GM12878 (cell line): ENCODE results near the gene CARD11. TPM values are rescaled to one million over a fixed set of nuclear protein-coding genes. Genes with fewer than 3 reads are reported as not detected.

Experiments used
- ATAC-seq: fragments of 200-7000 bp; cut with Tn5 transposase; 3 replicates; pipeline ENCODE4 v1.9.1; 2020; ENCODE audit warnings: mild to moderate bottlenecking, moderate library complexity
- BruUV-seq: library from RNA; stranded (reverse); fragments of 400-500 nt; replicated peaks from 2 replicates; lab custom pipeline; 2021; lab: Mats Ljungman, UMichigan
- CTCF ChIA-PET: fragments of 300-600 bp; sonication (Branson Sonifier 250); formaldehyde crosslinking; extraction: SDS; loops from one replicate; lab custom pipeline; 2021; ENCODE audit warnings: inconsistent platforms; lab: Yijun Ruan, JAX
- POLR2A ChIA-PET: fragments of 350-600 bp; formaldehyde crosslinking; extraction: SDS; loops from one replicate; lab custom pipeline; 2021; ENCODE audit warnings: inconsistent platforms; lab: Charles Lee
- RAD21 ChIA-PET: fragments of 300-600 bp; sonication (Branson Sonifier 250); formaldehyde crosslinking; loops from one replicate; lab custom pipeline; 2023; ENCODE audit warnings: antibody characterized with exemption; ENCODE audit not compliant: unreplicated experiment; lab: Charles Lee
- SMC1A ChIA-PET: fragments of 300-600 bp; sonication (Branson Sonifier 250); formaldehyde crosslinking; loops from one replicate; lab custom pipeline; 2023; ENCODE audit not compliant: unreplicated experiment, uncharacterized antibody; lab: Charles Lee
- DNase-seq: peaks from one replicate; pipeline ENCODE4 v3.0.0-alpha.2; 2011; ENCODE audit warnings: low read depth, low spot score
- FAIRE-seq: peaks from 3 replicates; lab custom pipeline; 2011; peaks lifted over from hg19 to GRCh38; lab: Jason Lieb, UNC
- H2AFZ ChIP-seq: 2 replicates; pipeline ENCODE4 v1.6.0; 2011; ENCODE audit warnings: low read depth, low read length, control low read depth; ENCODE audit not compliant: control insufficient read depth
- H3K27ac ChIP-seq: 2 replicates; pipeline ENCODE4 v1.5.1; 2011; ENCODE audit warnings: control low read depth; ENCODE audit not compliant: control insufficient read depth, insufficient read depth
- H3K27me3 ChIP-seq, 2 experiments: replicated peaks in 1 of 2; 2 replicates each; pipeline versions ENCODE4 v1.6.0 to v1.6.1; 2011; ENCODE audit warnings: low read length in 1 of 2; ENCODE audit not compliant: control insufficient read depth in 2 of 2, insufficient read depth in 2 of 2
- H3K36me3 ChIP-seq, 2 experiments: 2 replicates each; pipeline ENCODE4 v1.5.1; 2011; ENCODE audit warnings: low read length in 1 of 2; ENCODE audit not compliant: control insufficient read depth in 2 of 2, insufficient read depth in 2 of 2
- H3K4me1 ChIP-seq: 2 replicates; pipeline ENCODE4 v1.6.1; 2011; ENCODE audit warnings: mild to moderate bottlenecking, low read length, moderate library complexity, mixed read lengths; ENCODE audit not compliant: control insufficient read depth, insufficient read depth
- H3K4me2 ChIP-seq: 2 replicates; pipeline ENCODE4 v1.6.0; 2011; ENCODE audit warnings: control low read depth; ENCODE audit not compliant: control insufficient read depth, insufficient read depth
- H3K4me3 ChIP-seq: fragments of 200-600 bp; sonication (generic); 2 replicates; pipeline ENCODE4 v1.5.1; 2016
- H3K79me2 ChIP-seq: 2 replicates; pipeline ENCODE4 v1.6.0; 2011; ENCODE audit warnings: low read length; ENCODE audit not compliant: control insufficient read depth, insufficient read depth
- H3K9ac ChIP-seq: 2 replicates; pipeline ENCODE4 v1.8.0; 2011; ENCODE audit warnings: low read length, control low read depth, mixed read lengths; ENCODE audit not compliant: control insufficient read depth, insufficient read depth
- H3K9me3 ChIP-seq: replicated peaks from 3 replicates; pipeline ENCODE4 v1.5.1; 2011; ENCODE audit warnings: mild to moderate bottlenecking, low read length; ENCODE audit not compliant: control insufficient read depth, insufficient read depth
- H4K20me1 ChIP-seq: 2 replicates; pipeline ENCODE4 v1.6.0; 2011; ENCODE audit not compliant: control insufficient read depth, insufficient read depth
- EP300 ChIP-seq, 2 experiments: fragments of 150-350 bp in 1 of 2; IDR thresholded peaks; 2 replicates each; pipeline ENCODE4 v1.6.1; 2011 to 2012; ENCODE audit warnings: low read depth in 2 of 2, low read length in 2 of 2, borderline replicate concordance in 1 of 2, improper control_type of control experiment in 1 of 2, inconsistent platforms in 1 of 2; ENCODE audit not compliant: control insufficient read depth in 1 of 2
- ETV6 ChIP-seq, 2 experiments: fragments of 450-650 bp in 1 of 2; IDR thresholded peaks in 1 of 2; conservative IDR thresholded peaks in 1 of 2; 2 replicates each; pipeline ENCODE4 v1.6.1; 2014; ENCODE audit warnings: antibody characterized with exemption in 1 of 2, borderline replicate concordance in 1 of 2, low read depth in 1 of 2, mild to moderate bottlenecking in 1 of 2, moderate library complexity in 1 of 2
- IRF3 ChIP-seq: fragments of 450-650 bp; IDR thresholded peaks from 2 replicates; pipeline ENCODE4 v1.6.1; 2014; ENCODE audit warnings: mild to moderate bottlenecking
- MTA2 ChIP-seq: fragments of 450-650 bp; IDR thresholded peaks from 2 replicates; pipeline ENCODE4 v1.6.1; 2016; ENCODE audit warnings: low read depth, mild to moderate bottlenecking, moderate library complexity
- MXI1 ChIP-seq: fragments of 150-350 bp; IDR thresholded peaks from 2 replicates; pipeline ENCODE4 v1.6.1; 2011; ENCODE audit warnings: low read depth, mild to moderate bottlenecking, inconsistent platforms, low read length, improper control_type of control experiment
- RB1 ChIP-seq: fragments of 450-650 bp; formaldehyde crosslinking; IDR thresholded peaks from 2 replicates; pipeline ENCODE4 v1.6.1; 2017; ENCODE audit warnings: mild to moderate bottlenecking, borderline replicate concordance
- SIX5 ChIP-seq: IDR thresholded peaks from 2 replicates; pipeline ENCODE4 v1.6.1; 2011; ENCODE audit warnings: mild to moderate bottlenecking, low read depth, low read length, moderate library complexity; ENCODE audit not compliant: severe bottlenecking
- SPI1 ChIP-seq: IDR thresholded peaks from 2 replicates; pipeline ENCODE4 v1.6.1; 2011; ENCODE audit warnings: low read depth, mild to moderate bottlenecking, low read length, moderate library complexity, borderline replicate concordance; ENCODE audit not compliant: insufficient read depth
- WRNIP1 ChIP-seq: IDR thresholded peaks from 2 replicates; pipeline ENCODE4 v1.6.1; 2011; ENCODE audit warnings: low read depth, low read length, improper control_type of control experiment, borderline replicate concordance
- WGBS: methylation state at CpG from one replicate; pipeline ENCODE4 v1.1.6; 2016; ENCODE audit warnings: low lambda C conversion rate; ENCODE audit not compliant: insufficient replicate concordance, insufficient coverage; ENCODE audit errors: missing lambda C conversion rate; 5-methylcytosine and 5-hydroxymethylcytosine counted together
- in situ Hi-C: fragments of 300-500 bp; cut with MboI; formaldehyde crosslinking; loops from 9 replicates; pipeline ENCODE4 v1.14.3; 2018; ENCODE audit warnings: mixed read lengths
- intact Hi-C: fragments of 100-400 bp; cut with micrococcal nuclease; formaldehyde crosslinking; loops from one replicate; pipeline ENCODE4 v1.14.2; 2022; ENCODE audit not compliant: unreplicated experiment
- polyA plus RNA-seq, 11 experiments: library from polyadenylated mRNA; depleted of rRNA in 4 of 11; unstranded in 6 of 11; stranded (reverse) in 5 of 11; fragments of >200 nt; fragmentation: Nextera tagmentation in 4 of 11; fragmentation: Illumina TruSeq in 1 of 11; extraction: Ambion mirVana in 4 of 11; extraction: Trizol in 1 of 11; gene quantifications; 1 replicate in 1 of 11; 2 replicates in 10 of 11; pipeline versions ENCODE4 v1.2.1 to v1.2.3, GENCODE V29; 2011 to 2016; ENCODE audit warnings: inconsistent platforms in 2 of 11, missing spikeins in 2 of 11, low read depth in 1 of 11
- total RNA-seq, 4 experiments: library from RNA; depleted of rRNA in 3 of 4; stranded (reverse); fragments of >200 nt in 3 of 4; fragmentation: Illumina TruSeq in 1 of 4; extraction: Trizol in 1 of 4; gene quantifications; 2 replicates each; pipeline versions ENCODE4 v1.2.1 to v1.2.3, GENCODE V29; 2013 to 2021
- TF ChIP-seq, protein P1 (sequence below): IDR thresholded peaks from 2 replicates; pipeline ENCODE4 v1.6.1; 2011; ENCODE audit warnings: borderline replicate concordance, low read depth, mild to moderate bottlenecking, moderate library complexity, low read length; ENCODE audit not compliant: insufficient read depth, poor library complexity, severe bottlenecking
- TF ChIP-seq, protein P2 (sequence below): fragments of 450-650 bp; IDR thresholded peaks from 2 replicates; pipeline ENCODE4 v1.6.1; 2017; ENCODE audit warnings: antibody characterized with exemption, mild to moderate bottlenecking, moderate library complexity
- TF ChIP-seq, protein P3 (sequence below): fragments of 450-650 bp; formaldehyde crosslinking; IDR thresholded peaks from 2 replicates; pipeline ENCODE4 v1.4.0; 2020; ENCODE audit warnings: mild to moderate bottlenecking, moderate library complexity

Gene CARD11
- total and polyA plus RNA-seq, 10 of the 15 experiments (the other 5 are each of a cell fraction or from before 2014, with no cell fraction given): 0.27 to 72.0 (median 28.4) TPM

- H3K9me3 ChIP-seq: peaks cover 13% of the 10 kb centered on the region; the same call in 2 of the 3 replicates
- intact Hi-C loops (no loop called here), in situ Hi-C loops (no loop called here)
- no peaks in the 10 kb centered on the region for H4K20me1 ChIP-seq
- no peak overlapping the region for H3K4me3 ChIP-seq
- no TSS peak for BruUV-seq
- FAIRE-seq: no peak
- ATAC-seq: no peak
- ChIA-PET RAD21 (no interaction called here), SMC1A (interaction anchor here (1.4 kb wide), 1 partner anchor 18 kb away, joined by 3 read pairs; no protein-coding TSS in a partner anchor), CTCF (no interaction called here), POLR2A (no interaction called here)
- H2AFZ ChIP-seq: no peak overlapping the region
- no peaks in the 10 kb centered on the region for H3K79me2 ChIP-seq
- H3K9ac ChIP-seq: no peak overlapping the region
- no peak overlapping the region for H3K27ac ChIP-seq
- DNase-seq: no peak
- H3K4me1 ChIP-seq: no peaks in the 10 kb centered on the region; the same call in 1 of the 2 replicates
- no peaks in the 10 kb centered on the region for H3K27me3 ChIP-seq
- no peak overlapping the region for H3K4me2 ChIP-seq
- WGBS: 70% methylated on average over 6 of the region's 6 CpGs
- peaks cover 2% of the 10 kb centered on the region in 2 experiments; a peak in 3 of 4 replicates for H3K36me3 ChIP-seq
- TF ChIP-seq IRF3: no peak
- no peak for TF ChIP-seq ETV6 (conservative IDR thresholded peaks at IDR 0.05 in 1 of 2, IDR thresholded peaks at IDR 0.05 in 1 of 2; ENCODE audit: borderline replicate concordance in 1 of 2, low read depth in 1 of 2)
- TF ChIP-seq, protein P1, sequence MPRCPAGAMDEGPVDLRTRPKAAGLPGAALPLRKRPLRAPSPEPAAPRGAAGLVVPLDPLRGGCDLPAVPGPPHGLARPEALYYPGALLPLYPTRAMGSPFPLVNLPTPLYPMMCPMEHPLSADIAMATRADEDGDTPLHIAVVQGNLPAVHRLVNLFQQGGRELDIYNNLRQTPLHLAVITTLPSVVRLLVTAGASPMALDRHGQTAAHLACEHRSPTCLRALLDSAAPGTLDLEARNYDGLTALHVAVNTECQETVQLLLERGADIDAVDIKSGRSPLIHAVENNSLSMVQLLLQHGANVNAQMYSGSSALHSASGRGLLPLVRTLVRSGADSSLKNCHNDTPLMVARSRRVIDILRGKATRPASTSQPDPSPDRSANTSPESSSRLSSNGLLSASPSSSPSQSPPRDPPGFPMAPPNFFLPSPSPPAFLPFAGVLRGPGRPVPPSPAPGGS: no peak
- no peak for TF ChIP-seq WRNIP1
- TF ChIP-seq MXI1: no peak
- TF ChIP-seq RB1: no peak
- no peak for TF ChIP-seq EP300 (IDR thresholded peaks at IDR 0.05; ENCODE audit: borderline replicate concordance in 1 of 2, control insufficient read depth in 1 of 2, low read depth in 2 of 2, low read length in 2 of 2)
- TF ChIP-seq SIX5: no peak
- TF ChIP-seq, protein P2, sequence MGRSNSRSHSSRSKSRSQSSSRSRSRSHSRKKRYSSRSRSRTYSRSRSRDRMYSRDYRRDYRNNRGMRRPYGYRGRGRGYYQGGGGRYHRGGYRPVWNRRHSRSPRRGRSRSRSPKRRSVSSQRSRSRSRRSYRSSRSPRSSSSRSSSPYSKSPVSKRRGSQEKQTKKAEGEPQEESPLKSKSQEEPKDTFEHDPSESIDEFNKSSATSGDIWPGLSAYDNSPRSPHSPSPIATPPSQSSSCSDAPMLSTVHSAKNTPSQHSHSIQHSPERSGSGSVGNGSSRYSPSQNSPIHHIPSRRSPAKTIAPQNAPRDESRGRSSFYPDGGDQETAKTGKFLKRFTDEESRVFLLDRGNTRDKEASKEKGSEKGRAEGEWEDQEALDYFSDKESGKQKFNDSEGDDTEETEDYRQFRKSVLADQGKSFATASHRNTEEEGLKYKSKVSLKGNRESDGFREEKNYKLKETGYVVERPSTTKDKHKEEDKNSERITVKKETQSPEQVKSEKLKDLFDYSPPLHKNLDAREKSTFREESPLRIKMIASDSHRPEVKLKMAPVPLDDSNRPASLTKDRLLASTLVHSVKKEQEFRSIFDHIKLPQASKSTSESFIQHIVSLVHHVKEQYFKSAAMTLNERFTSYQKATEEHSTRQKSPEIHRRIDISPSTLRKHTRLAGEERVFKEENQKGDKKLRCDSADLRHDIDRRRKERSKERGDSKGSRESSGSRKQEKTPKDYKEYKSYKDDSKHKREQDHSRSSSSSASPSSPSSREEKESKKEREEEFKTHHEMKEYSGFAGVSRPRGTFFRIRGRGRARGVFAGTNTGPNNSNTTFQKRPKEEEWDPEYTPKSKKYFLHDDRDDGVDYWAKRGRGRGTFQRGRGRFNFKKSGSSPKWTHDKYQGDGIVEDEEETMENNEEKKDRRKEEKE: no peak
- no peak for TF ChIP-seq MTA2
- TF ChIP-seq, protein P3, sequence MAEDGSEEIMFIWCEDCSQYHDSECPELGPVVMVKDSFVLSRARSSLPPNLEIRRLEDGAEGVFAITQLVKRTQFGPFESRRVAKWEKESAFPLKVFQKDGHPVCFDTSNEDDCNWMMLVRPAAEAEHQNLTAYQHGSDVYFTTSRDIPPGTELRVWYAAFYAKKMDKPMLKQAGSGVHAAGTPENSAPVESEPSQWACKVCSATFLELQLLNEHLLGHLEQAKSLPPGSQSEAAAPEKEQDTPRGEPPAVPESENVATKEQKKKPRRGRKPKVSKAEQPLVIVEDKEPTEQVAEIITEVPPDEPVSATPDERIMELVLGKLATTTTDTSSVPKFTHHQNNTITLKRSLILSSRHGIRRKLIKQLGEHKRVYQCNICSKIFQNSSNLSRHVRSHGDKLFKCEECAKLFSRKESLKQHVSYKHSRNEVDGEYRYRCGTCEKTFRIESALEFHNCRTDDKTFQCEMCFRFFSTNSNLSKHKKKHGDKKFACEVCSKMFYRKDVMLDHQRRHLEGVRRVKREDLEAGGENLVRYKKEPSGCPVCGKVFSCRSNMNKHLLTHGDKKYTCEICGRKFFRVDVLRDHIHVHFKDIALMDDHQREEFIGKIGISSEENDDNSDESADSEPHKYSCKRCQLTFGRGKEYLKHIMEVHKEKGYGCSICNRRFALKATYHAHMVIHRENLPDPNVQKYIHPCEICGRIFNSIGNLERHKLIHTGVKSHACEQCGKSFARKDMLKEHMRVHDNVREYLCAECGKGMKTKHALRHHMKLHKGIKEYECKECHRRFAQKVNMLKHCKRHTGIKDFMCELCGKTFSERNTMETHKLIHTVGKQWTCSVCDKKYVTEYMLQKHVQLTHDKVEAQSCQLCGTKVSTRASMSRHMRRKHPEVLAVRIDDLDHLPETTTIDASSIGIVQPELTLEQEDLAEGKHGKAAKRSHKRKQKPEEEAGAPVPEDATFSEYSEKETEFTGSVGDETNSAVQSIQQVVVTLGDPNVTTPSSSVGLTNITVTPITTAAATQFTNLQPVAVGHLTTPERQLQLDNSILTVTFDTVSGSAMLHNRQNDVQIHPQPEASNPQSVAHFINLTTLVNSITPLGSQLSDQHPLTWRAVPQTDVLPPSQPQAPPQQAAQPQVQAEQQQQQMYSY (CRISPR knock-in tag): no peak
- TF ChIP-seq SPI1: no peak
Measured at GRCh38 chr7:2990949-2991470, 52.7 kb downstream of the CARD11 start.
